Measurements from ENCODE around the gene DKK1. TPM values are rescaled to one million over a fixed set of nuclear protein-coding genes. Genes with fewer than 3 reads are reported as not detected.

The DKK1 gene, protein sequence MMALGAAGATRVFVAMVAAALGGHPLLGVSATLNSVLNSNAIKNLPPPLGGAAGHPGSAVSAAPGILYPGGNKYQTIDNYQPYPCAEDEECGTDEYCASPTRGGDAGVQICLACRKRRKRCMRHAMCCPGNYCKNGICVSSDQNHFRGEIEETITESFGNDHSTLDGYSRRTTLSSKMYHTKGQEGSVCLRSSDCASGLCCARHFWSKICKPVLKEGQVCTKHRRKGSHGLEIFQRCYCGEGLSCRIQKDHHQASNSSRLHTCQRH
- total RNA-seq (2022) (122 and 145 TPM in 2 replicates), Bru-seq, nascent RNA (percentile 98 among the genes with signal in this experiment), BruChase-seq, experiment 1, labeled RNA remaining after a 6-hour chase (percentile 84 among the genes with signal in this experiment), BruChase-seq, experiment 2, labeled RNA remaining after a 2-hour chase (percentile 98 among the genes with signal in this experiment)
- long read RNA-seq, transcript DKK1-201 (4 exons, 1,790 nt) = major isoform, 89 of 128 reads
- long read RNA-seq, partial matches to known transcripts = 35 of 128 reads
- long read RNA-seq, other reads (novel, unspliced or antisense) = 2 of 128 reads

GRCh38 chr10:52313933-52314821 is at the start of gene DKK1:
TSS of gene DKK1 (plus strand) at chr10:52314281. CDS start at chr10:52314435, 154 bp downstream.
- TF ChIP-seq CTCF (IDR thresholded peaks at IDR 0.05; ENCODE audit: unreplicated experiment) = peak; percentile 95
- peaks cover 35% of the 10 kb centered on the region for H3K4me1 Mint-ChIP-seq (ENCODE audit: low read depth, unreplicated experiment)
- peak; percentile 95 for DNase-seq
- CTCF ChIA-PET = interaction anchor here (0.6 to 4.1 kb wide), 12 partner anchors 14 to 330 kb away, joined by 3 to 70 read pairs (median 4); no protein-coding TSS in a partner anchor
- peak within 1 kb of the TSS; percentile 87 for H3K4me3 Mint-ChIP-seq (ENCODE audit: low read depth, unreplicated experiment)
- no TSS peak for BruUV-seq (replicated peaks)
- no peaks in the 10 kb centered on the region for H3K9me3 Mint-ChIP-seq (ENCODE audit: low read depth, unreplicated experiment)
- H3K36me3 Mint-ChIP-seq (ENCODE audit: insufficient read depth, unreplicated experiment) = peaks cover 65% of the 10 kb centered on the region
- intact Hi-C loops (cut with micrococcal nuclease; ENCODE audit: unreplicated experiment) = loop anchor here (1.0 kb wide), 2 partner anchors 129 to 175 kb away; no protein-coding TSS in a partner anchor
- H3K27ac Mint-ChIP-seq (ENCODE audit: unreplicated experiment) = peak within 1 kb of the TSS; percentile 87
- H3K27me3 Mint-ChIP-seq (ENCODE audit: unreplicated experiment) = no peaks in the 10 kb centered on the region

GRCh38 chr10:52265131-52265926 is 48.8 kb upstream of the DKK1 start:
- intact Hi-C loops (cut with micrococcal nuclease; ENCODE audit: unreplicated experiment) = no loop called here
- H3K4me3 Mint-ChIP-seq (ENCODE audit: low read depth, unreplicated experiment) = no peak overlapping the region
- no peaks in the 10 kb centered on the region for H3K36me3 Mint-ChIP-seq (ENCODE audit: insufficient read depth, unreplicated experiment)
- no peak for TF ChIP-seq CTCF (IDR thresholded peaks at IDR 0.05; ENCODE audit: unreplicated experiment)
- no peaks in the 10 kb centered on the region for H3K4me1 Mint-ChIP-seq (ENCODE audit: low read depth, unreplicated experiment)
- BruUV-seq (replicated peaks) = no TSS peak
- no peak for DNase-seq
- CTCF ChIA-PET = no interaction called here
- H3K27me3 Mint-ChIP-seq (ENCODE audit: unreplicated experiment) = no peaks in the 10 kb centered on the region
- H3K27ac Mint-ChIP-seq (ENCODE audit: unreplicated experiment) = no peak overlapping the region
- no peaks in the 10 kb centered on the region for H3K9me3 Mint-ChIP-seq (ENCODE audit: low read depth, unreplicated experiment)

GRCh38 chr10:52266858-52267257 is 47.2 kb upstream of the DKK1 start:
- no peak overlapping the region for H3K4me3 Mint-ChIP-seq (ENCODE audit: low read depth, unreplicated experiment)
- H3K36me3 Mint-ChIP-seq (ENCODE audit: insufficient read depth, unreplicated experiment) = no peaks in the 10 kb centered on the region
- no TSS peak for BruUV-seq (replicated peaks)
- CTCF ChIA-PET = no interaction called here
- H3K9me3 Mint-ChIP-seq (ENCODE audit: low read depth, unreplicated experiment) = no peaks in the 10 kb centered on the region
- no peak for DNase-seq
- H3K27me3 Mint-ChIP-seq (ENCODE audit: unreplicated experiment) = no peaks in the 10 kb centered on the region
- intact Hi-C loops (cut with micrococcal nuclease; ENCODE audit: unreplicated experiment) = no loop called here
- TF ChIP-seq CTCF (IDR thresholded peaks at IDR 0.05; ENCODE audit: unreplicated experiment) = no peak
- H3K4me1 Mint-ChIP-seq (ENCODE audit: low read depth, unreplicated experiment) = no peaks in the 10 kb centered on the region
- H3K27ac Mint-ChIP-seq (ENCODE audit: unreplicated experiment) = no peak overlapping the region

DNA sequence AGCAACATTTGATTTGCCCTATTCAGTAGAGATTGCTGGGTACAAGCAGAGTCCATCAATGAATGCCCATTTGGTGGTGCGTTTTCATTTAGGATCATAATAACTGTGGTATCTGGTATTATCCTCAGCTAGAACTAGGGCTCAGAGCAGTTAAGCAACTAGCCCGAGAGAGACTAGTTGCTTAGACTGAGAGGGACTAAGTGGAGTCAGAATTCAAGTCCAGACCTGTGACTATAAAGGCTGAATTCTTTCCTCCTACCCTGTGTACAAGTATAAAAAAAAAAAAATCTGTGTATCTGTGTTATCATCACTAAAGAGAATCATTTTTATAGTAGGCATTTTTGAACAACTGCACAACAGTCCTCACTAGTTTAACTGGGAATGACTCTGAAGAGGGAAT is 45.3 kb upstream of the DKK1 start:
- Mint-ChIP-seq H3K27ac (ENCODE audit: unreplicated experiment) (no peak overlapping the region), H3K4me3 (ENCODE audit: low read depth, unreplicated experiment) (no peak overlapping the region), H3K9me3 (ENCODE audit: low read depth, unreplicated experiment) (no peaks in the 10 kb centered on the region), H3K27me3 (ENCODE audit: unreplicated experiment) (no peaks in the 10 kb centered on the region), H3K4me1 (ENCODE audit: low read depth, unreplicated experiment) (no peaks in the 10 kb centered on the region), H3K36me3 (ENCODE audit: insufficient read depth, unreplicated experiment) (no peaks in the 10 kb centered on the region)
- TF ChIP-seq CTCF (IDR thresholded peaks at IDR 0.05; ENCODE audit: unreplicated experiment) = no peak
- intact Hi-C loops (cut with micrococcal nuclease; ENCODE audit: unreplicated experiment) = no loop called here
- CTCF ChIA-PET = no interaction called here
- BruUV-seq (replicated peaks) = no TSS peak
- no peak for DNase-seq
